Fibroblast of skin of left quadriceps (primary cell): ENCODE results near the gene ZNF219.

Experiments used
- DNase-seq, 2 experiments: peaks; one replicate each; pipeline ENCODE4 v3.0.0-alpha.2; 2013; ENCODE audit warnings: low read depth in 2 of 2

Gene ZNF219

GRCh38 chr14:21102521-21103410, 4.3 kb upstream of the ZNF219 start:
- DNase-seq, result no peak

- no peak for DNase-seq
These were observed 3.5 kb upstream of the ZNF219 start for GRCh38 chr14:21101802-21102413.

- no peak for DNase-seq
These were observed 2.5 kb upstream of the ZNF219 start, which contains the start of gene TMEM253 for GRCh38 chr14:21100931-21101330. TMEM253 (plus strand) TSS chr14:21101066; CDS start chr14:21101344, 278 bp downstream.

GRCh38 chr14:21099596-21099985, 1.1 kb upstream of the ZNF219 start:
- DNase-seq, result no peak

GRCh38 chr14:21098892-21099595, 589 bp upstream of the ZNF219 start:
- no peak for DNase-seq

- DNase-seq, result no peak
These were observed 799 bp downstream of the ZNF219 start for GRCh38 chr14:21097636-21098075.

GRCh38 chr14:21096978-21097635, 1.3 kb downstream of the ZNF219 start:
- no peak for DNase-seq

- no peak for DNase-seq
These were observed 2.0 kb downstream of the ZNF219 start for GRCh38 chr14:21096438-21096837.

GRCh38 chr14:21095430-21096205, 2.8 kb downstream of the ZNF219 start:
- no peak for DNase-seq

- DNase-seq, result no peak
These were observed 4.4 kb downstream of the ZNF219 start for GRCh38 chr14:21093769-21094681.

- no peak for DNase-seq
These were observed 5.4 kb downstream of the ZNF219 start for GRCh38 chr14:21093018-21093417.

- DNase-seq, result no peak
These were observed 6.0 kb downstream of the ZNF219 start for GRCh38 chr14:21092273-21093011.

GRCh38 chr14:21091821-21092272, 6.6 kb downstream of the ZNF219 start:
- DNase-seq, result no peak

GRCh38 chr14:21090940-21091663, 7.4 kb downstream of the ZNF219 start:
- DNase-seq, result no peak

- no peak for DNase-seq
These were observed 8.1 kb downstream of the ZNF219 start for GRCh38 chr14:21090194-21090939.

GRCh38 chr14:21089877-21090193, 8.6 kb downstream of the ZNF219 start:
- DNase-seq, result no peak

- no peak for DNase-seq
These were observed 9.2 kb downstream of the ZNF219 start for GRCh38 chr14:21089271-21089670.

GRCh38 chr14:21088687-21089086, 9.8 kb downstream of the ZNF219 start:
- DNase-seq, result no peak
